COLO668 (cell line): ENCODE results near the gene LCOR.
"Not testable (repeated sequence)": the region's sequence is repeated elsewhere in the genome, so short reads cannot be mapped to it uniquely, and the experiment has no call there.

ENCODE experiments used
- DNase-seq: peaks from one replicate; lab custom pipeline; 2025; ENCODE audit not compliant: unreplicated experiment; lab: John Stamatoyannopoulos, UW

Gene LCOR

DNA sequence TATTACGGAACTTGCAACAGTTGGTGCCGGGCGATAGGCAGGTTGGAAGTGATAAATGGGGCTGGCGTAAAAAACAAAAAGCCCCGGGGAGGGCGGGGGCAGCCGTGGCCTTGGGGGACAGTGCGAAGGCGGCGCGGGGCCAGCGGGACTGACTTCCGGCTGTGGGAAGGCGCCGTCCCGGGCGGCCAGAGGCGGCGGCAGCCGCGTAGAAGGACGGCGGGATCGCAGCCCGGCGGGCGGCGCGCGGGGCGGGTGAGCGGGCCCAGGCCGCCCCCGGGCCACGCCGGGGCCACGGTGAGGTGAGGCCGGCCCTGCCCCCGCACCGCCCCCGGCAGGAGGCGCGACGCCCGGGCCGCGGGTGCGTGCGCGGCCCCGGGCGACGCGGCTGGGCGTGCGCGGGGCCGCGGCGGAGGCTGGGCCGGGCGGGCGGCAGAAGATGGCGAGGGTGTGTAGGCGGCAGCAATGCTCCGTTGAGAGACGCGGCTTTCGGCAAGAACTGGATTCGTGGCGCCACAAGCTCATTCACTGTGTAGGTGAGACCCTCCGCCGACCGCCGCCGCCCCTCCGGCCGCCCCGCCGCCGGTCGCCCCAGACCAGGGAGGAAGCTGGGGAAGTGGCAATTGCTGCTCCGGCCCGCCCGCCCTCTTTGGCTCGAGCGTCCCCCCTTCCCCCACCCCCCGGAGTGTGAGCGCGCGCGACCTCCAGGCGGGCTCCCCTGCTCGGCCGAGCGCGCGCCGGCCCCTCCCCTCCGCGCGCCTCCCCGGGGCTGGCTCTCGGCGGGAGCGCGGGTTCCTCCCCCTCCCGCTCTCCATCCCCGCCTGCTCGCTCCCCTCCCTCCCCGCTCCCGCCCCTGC is at the start of gene LCOR:
Gene LCOR, plus strand, starts transcription at position 432 of the 854 bp plus-strand sequence. CDS start 116,760 bp downstream, outside the sequence.
- DNase-seq: peak; percentile 91

DNA sequence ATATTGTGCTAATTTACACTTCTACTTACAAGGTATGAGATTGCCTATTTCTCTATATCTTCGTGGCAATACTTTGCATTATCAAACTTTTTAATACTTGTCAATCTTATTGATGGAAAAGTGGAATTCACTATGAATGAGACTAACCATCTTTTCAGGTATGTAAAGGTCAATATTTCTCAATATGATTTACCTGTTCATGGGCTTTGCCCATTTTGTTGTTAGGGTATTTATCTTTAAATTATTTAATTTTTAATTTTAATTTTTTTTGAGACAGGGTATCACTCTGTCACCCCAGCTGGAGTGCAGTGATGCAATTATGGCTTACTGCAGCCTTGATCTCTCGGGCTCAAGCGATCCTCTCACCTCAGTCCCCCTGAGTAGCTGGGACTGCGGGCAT is 47.8 kb upstream of the LCOR start:
- DNase-seq: no peak

DNA sequence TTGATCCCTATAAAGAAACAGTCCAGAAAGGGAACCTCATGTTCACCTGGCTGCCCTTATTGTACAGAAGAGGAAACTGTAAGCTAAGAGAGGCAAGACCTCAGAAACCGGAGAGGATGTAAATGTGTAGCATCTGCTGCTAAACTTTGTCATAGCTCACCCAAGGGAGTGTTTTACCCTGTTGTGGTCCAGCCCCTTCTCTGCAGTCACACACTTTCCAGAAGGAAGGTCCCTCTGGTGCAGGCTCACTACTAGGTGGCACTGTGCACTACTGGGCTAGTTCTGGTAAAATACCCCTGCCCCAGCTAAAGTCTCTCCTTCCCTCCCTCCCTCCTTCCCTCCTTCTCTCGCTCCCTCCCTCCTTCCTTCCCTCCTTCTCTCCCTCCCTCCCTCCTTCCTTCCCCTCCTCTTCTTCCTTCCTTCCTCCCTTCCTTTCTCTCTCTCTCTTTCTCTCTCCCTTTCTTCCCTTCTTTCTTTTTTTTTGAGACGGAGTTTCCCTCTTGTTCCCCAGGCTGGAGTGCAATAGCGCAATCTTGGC is 42.5 kb upstream of the LCOR start:
- no peak for DNase-seq

DNA sequence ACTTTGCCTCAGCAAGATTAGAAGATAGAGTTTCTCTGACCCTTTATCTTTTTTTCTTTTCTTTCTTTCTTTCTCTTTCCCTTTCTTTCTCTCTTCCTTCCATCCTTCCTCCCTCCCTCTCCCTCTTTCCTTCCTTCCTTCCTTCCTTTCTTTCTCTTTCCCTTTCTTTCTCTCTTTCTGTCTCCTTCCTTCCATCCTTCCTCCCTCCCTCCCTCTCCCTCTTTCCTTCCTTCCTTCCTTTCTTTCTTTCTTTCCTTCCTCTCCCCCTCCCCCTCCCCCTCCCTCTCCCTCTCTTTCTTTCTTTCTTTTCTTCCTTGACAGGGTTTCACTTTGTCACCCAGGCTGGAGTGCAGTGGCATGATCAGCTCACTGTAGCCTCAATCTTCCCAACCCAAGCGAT is 40.2 kb upstream of the LCOR start:
- no peak for DNase-seq

DNA sequence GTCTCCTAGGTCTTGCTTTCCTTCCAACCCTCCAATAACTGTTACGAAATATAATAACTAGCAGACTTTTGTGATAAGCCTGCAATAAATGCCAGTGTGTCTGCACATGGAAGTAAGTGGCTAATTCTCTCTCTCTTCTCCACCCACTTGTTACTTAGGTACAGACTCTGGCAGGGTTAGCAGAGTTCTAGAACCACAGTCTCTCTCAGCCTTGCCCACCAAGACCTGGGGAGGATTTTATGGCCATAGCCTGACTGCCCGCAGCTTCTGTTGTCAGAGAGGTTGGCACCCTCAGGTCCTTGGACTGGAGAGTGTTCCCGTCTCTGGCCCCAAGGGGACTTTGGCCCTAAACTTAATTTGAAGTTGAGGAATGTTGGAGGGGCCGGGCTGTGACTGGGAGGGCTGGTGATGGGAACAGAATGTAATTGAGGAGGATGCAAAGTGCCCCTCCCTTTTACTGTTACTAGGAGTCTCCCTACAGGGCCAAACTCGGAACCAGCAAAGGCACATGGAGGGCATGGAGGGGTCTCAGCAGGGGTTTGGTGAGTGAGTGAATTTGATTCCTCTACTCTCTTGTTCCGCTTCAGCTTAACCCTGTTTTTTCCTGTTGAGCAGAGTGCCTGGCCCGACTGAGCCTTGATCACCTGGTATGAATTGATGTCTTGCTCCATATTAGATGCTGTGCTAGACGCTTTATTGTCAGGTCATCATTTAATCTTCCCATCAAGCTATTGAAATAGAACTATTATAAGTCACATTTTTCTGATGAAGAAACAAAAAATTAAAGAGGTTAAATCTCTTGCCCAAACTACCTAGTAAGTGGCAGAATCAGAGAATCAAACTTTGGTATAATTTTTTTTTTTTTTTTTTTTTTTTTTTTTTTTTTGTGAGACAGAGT is 37.0 kb upstream of the LCOR start:
- DNase-seq: no peak

DNA sequence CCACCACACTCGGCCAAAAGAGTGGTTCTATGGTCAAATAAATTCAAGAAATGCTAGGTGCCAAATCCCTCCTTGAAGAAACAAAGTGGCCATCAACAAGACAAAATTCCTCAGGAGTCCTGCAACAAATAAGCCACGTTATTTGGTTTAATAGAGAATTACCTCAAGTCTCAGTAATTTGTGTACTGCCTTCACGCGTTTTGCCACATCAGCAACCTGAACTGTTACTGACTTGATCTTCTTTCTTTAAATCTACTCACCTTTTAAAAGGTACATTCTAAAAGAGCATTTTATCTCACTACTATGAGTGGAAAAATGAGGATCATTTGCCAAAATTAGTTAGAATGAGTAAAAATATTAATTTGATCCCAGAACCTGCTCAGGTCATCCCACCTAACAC is 34.6 kb upstream of the LCOR start:
- no peak for DNase-seq

DNA sequence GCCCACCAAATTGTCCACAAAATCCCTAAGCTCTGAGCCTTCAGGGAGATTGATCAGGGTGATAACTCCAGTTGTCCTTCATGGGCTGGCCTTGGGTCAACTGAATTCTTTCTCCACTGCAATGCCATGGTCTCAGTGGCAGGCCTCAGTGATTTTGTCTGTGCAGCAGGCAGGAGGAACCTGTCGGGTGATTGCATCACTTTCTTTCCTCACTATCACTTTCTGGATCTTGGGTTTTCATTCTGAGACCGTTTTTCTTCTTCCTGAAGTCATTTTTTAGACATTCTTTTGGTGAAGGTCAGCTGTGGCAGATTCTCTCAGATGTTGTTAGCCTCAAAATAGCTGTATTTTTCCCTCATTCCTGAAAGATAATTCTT is 28.8 kb upstream of the LCOR start:
- DNase-seq: no peak

DNA sequence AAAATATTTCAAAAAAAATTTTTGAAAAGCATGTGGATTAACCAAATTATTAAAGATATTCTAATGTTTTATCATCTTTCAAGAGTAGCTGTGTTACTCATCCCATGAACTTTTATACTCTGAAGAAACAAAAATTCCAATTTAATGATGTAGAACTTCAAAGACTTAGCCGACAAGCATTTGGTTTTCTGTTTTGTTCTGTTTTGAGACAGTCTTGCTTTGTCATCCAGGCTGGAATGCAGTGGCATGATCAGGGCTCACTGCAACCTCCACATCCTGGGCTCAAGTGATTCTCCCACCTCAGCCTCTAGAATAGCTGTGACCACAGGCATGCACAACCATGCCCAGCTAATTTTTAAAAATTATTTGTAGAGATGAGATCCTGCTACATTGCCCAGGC is 17.8 kb upstream of the LCOR start:
- no peak for DNase-seq

DNA sequence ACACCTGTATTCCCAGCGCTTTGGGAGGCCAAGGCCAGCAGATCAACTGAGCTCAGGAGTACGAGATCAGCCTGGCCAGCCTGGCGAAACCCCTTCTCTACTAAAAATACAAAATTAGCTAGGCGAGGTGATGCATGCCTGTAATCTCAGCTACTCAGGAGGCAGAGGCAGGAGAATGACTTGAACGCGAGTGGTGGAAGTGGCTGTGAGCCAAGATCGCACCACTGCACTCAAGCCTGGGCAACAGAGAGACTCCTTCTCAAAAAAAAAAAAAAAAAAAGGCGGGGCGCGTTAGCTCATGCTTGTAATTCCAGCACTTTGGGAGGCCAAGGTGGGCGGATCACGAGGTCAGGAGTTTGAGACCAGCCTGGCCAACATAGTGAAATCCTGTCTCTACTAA is 13.1 kb upstream of the LCOR start:
- not testable (repeated sequence) for DNase-seq

DNA sequence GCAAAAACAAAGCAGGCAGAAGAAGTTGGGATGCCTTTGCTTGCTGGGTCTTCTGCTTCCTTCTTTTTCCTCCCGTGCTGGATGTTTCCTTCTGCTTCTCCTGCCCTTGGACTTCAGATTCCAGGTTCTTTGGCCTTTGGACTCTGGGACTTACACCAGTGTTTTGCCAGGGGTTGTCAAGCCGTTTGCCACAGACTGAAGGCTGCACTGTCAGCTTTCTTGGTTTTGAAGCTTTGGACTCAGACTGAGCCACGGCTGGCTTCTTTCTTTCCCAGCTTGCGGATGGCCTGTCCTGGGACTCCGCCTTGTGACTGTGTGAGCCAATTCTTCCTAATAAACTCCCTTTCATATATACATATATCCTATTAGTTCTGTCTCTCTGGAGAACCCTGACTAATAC is 11.3 kb upstream of the LCOR start:
- DNase-seq: no peak

DNA sequence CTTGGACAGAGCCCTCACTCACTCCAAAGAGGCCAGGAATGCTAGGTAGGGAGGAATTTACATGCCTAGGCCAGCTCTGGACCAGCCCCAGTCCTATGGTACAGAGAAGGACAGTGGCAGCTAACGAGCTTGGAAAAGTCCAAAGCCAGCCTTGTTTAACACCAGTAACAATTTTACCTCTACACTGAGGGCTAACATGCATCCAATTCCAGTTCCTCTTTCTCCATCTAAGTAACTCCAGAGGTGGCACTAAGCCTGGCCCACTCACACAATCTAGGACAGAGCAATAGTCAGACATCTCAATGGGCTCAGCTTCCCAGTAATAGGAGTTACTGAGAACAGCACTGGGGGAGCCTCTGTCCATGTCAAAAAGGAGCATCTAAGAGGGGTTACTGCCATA is 5.7 kb upstream of the LCOR start:
- no peak for DNase-seq

DNA sequence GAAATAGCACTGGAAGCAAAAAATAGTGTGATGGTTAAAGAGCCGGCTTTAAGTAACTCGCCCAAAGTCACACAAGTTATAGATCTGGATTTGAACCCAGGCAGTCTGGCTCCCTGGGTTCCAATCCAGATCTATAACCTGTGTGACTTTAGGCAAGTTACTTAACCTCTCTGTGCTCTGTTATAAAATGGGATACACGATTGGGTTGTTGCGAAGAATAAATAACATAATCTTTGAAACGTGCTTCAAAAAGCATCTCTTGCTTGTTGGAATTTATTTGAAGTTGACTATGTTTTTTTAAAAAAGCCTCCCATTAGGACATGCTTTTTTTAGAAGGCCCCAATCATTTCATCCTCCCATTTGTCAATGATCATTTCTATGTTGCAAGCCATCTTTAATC is 3.5 kb upstream of the LCOR start:
- no peak for DNase-seq

DNA sequence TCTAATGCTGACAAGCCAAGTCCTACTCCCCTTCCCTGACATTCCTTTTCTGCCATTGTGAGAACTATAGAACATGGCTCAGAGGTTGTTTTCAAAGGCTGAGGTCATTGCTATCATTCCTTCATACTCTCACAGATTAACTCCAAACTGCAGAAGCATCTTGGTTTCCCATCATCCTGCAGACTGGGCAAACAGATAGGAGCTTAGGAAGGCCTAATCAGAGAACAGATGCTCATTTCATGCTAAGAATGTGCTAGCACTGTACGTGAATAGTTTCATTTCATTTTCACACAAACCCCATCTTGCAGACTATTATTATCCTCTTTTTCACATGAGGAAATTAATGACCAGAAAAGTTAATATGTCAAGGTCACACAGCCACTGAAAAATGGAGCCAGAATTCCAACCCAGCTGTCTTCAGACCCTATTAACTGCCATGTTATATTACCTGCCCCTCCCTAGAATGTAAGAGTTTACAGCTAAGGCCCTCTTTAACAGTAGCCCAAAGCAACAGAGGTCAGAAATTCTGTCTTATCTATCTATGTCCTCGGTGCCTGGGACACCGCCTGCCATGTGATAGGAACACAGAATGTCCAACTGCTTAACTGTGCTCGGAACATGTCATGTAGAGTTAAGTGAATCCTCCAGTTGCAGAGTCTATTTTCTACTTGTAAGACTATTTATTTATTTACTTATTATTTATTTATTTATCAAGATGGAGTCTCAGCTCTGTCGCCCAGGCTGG is 2.9 kb upstream of the LCOR start:
- no peak for DNase-seq

DNA sequence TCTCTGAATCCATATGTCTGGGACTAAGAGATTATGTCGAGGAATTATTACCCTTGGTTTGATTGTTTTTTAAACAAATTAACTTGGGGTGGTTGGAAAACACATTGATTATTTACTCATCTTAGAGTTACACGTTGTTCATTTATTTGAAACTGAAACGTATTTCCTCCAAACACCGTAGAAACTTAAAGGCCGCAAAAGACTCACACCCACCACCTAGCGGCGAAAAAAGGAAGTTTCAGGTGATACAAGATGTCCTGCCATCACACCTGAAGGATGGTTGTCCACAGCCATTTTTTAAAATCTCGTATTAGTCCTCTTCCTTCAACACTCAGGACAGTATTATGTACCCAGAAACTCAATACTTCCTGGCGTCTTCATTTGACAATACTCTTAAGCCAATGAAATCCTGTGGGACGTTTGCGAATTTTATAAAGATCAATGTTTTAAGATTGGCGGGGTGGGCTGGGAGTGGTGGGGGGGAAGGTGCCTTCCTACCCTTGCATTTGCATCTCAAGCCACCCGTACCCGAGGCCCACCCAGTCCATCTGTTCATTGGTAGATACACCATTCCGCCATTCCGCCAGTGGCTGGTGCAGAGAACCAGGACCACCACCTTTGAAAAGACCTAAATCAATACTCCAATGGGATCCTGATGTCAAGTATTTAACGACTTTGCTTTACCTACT is 1.4 kb upstream of the LCOR start:
- DNase-seq: peak; percentile 51

DNA sequence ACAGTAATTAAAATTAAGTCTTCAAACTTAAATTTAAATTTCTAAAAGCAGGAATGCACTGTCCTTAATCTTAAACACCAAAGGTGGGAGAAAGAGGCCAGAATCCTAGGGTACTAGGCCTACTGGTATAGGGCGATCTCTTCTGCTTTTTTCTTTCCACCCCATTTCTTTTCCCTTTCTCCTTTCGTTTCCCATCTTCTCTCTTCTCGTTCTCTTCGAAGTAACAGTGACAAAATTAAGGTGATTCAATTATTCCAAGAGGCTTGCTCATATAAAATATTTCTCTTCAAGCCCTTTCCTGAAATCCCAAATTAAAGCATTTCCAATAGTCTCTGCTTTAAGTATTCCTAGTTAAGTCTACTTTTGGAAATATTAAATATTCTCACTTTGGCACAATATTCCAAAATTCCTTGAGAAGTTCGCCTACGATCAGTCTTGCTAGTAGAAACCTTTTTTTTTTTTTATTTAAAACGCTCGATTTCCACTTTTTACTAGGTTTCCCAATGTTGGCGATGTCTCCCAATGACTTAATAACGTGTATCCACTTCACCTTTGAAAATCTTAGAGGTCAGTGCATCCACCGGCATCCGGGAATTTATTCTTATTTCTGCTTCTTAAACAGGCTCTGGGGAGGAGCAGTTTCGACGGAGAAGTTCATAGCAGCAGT is 765 bp upstream of the LCOR start:
- DNase-seq: no peak

DNA sequence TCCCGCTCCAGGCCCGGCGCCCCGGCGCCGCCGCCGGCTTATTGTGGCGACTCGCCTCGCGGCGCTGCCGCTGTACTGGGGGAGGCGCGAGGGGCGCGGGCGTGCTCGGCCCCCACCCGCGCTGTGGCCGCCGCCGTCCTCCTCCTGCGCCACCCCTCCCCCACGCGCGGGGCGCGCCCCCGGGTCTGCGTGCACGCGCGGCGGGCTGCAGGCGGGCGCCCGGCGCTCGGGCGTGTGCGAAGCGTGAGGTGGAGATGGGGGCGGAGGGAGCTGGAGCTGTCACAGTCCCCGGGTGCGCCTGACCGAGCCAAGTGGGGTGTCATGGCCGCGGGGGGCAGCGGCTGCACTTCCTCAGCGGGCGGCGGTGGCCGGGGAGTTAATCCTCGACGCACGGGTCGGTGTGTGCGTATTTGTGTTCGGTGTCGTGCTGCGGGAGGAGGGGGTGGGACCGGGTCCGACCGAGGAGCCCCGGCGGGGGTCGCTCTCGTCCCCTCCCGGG is 672 bp downstream of the LCOR start:
- DNase-seq: peak; percentile 87

DNA sequence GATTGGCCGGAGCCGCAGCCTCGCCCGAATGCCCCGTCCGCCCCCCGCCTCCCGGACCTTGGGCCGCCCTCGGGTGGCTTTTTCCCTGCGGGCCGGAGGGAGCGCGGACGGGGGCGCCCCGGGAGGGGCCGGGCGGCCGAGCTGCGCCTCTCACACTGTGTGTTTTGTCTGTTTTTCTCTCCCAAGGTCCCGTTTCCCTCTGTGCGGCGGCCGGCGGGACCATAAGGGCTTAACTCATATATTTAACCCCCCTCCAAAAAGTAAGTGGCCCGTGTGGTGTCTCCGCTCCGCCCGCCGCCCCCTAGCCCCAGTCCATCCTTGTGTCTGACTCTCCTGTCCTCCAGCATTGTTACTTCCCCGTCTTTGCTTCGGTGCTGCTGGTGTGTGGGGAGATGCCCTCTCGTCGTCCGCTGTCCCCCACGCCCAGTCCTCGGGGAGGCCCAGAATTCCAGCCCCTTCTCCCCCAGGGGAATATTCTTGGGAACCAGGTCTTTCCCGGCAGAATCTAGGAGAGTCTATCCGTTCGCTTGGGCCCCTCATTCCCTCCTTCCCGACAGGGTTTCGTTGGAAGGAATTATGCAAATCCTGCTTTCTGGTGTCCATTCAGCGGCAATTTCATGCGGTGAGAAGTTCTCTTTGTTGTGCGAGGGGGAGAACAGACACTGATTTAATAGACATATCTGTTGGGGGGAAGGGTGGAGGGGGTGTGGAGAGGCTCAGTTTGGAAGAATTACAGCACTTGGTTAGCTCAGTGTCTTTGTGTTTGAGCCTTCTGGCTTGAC is 1.3 kb downstream of the LCOR start:
- peak; percentile 46 for DNase-seq

DNA sequence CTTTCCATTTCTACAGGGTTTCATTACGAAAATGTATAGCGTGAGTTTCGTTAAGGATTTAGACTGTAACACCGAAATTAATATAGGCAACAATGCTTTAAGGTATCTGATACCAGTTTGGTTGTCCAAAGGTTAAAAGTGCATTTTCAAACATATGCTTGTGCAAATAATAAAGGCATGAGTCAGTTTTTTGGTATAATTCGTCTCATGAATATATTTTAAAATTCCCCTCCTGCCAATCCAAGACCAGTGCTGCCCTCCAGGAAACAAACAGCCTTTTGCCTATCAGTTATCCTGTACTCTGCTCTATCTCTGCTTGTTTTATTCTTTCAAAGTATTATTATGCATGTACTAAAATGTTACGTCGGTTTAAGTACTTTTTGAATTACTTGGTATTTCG is 2.0 kb downstream of the LCOR start:
- DNase-seq: no peak

DNA sequence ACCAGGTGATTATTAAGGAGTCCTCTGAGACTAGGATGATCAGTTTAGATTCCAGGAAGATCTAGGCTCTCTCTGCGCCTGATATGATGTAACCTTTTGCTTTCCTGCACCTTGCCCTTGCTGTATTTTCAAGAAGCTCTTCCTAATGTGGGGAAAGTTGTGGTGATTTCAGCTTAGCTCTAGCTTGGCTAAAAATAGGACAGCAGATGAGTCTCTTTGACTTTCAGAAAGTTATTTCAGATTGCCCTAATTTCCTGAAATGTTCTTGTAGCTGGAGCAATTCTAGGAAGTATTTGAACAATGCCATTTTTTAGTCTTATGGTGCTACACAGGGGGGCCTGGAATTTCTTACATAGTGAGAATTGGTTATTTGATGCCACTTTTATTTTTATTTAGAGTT is 3.8 kb downstream of the LCOR start:
- no peak for DNase-seq
